AG20443 (cell line): ENCODE results near the gene DNLZ.
"Not testable (repeated sequence)": the region's sequence is repeated elsewhere in the genome, so short reads cannot be mapped to it uniquely, and the experiment has no call there.

Source experiments
- DNase-seq: peaks from one replicate; pipeline ENCODE4 v3.0.0; 2012; ENCODE audit warnings: low spot score, mixed read lengths

DNLZ gene

DNA sequence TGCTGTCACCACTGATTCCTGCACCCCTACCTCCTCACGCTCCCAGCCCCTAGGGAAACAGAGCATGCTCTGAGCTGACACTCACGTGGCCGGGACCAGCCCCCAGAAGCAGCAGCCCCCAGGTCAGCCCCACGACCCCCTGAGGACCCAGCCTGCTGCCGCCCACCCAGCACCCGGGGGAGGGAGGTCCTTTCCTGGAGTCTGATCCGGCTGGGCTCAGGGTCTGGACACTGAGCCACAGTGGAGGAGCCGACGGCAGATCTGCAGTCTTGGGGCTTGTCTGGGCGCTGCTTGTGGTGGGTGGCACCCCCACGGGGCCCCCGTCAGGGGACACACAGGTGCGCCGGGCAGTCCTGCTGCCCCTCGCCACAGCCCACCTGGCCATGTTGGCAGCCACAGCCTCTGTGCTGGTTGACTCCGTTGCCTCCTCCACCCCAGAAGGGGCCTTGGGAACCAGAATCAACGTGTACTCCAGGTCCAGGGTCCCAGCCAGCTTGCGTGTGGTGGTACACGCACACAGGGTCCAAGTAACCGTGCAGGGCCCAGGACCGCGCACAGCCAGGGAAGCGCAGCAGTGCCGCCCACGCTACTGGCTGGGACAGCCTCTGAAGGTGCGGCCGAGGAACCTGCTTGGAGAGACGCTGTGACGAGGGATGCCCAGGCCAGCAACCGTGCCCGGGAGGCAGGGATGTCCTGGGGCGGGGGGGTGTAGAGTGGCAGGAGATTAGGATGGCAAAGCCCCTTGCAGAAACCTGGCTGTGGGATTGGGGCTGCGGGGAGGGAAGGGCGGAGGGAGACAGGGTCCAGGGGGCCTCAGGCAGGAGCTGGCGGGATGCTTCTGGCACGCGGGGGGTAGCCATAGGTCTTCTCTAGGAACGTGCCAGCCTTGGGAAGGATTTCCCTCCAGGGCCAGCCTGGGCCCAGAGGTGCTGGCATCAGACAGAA, 3.5 kb downstream of the DNLZ start:
- no peak for DNase-seq

DNA sequence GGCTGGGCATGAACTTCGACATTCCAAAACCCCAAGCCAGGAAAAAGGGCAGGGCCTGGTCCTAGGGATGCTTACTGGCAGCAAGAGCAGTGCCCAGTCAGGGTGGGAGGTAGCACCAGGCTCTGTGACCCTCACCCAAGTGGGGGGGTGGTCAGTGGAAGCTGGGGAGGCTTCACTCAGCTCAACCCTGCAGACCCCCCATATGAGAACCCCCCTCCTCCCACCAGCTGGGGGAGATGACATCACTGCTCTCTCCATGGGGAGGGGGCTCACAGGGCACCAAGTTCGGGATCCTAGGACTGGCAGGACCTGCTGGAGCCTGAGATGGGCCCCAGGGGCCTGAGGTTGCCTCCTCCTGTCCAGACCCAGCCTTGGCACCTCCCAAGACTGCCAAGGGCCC, 4.7 kb downstream of the DNLZ start:
- no peak for DNase-seq

DNA sequence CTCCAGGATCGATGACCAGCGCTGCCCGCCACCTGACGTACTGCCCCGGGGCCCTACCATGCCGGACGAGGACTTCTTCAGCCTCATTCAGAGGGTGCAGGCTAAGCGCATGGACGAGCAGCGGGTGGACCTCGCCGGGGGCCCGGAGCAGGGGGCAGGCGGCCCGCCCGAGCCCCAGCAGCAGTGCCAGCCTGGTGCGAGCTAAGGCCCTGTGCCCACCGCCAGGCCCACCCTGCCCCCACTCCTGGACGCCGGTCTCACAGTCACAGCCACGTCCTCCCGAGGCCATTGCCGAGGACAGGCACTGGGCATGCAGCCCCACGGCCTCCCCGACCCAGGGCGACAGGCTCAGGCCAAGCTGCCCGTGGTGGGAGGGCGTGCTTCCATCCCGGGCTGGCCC, 5.5 kb downstream of the DNLZ start:
- DNase-seq, result no peak

DNA sequence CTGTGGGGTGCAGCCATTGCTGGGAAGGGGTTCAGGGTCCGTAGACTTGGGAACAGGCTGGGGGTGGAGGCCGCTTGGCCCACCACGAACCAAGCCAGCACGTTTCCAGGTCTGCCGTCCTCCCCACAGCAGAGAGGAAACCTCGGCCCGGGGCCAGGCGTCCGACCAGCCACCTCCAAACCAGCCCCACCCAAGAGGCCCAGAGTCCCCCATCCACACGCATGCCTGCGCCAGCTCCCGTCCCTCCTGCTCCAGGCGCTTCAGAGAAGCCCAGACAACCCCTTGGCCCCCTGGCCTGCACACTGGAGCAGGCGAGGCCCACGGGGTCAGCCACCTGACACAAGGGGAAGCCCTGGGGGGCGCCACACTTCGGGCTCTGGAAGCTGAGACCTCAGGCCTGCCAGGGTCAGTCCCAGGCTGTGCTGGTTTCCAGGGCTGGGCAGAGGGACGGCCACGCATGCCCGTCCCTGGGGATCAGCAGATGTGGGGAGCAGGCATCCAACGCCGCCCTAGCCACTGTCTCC, 6.3 kb downstream of the DNLZ start:
- no peak for DNase-seq

GRCh38 chr9:136355616-136356557, 7.7 kb downstream of the DNLZ start:
- DNase-seq, result no peak

DNA sequence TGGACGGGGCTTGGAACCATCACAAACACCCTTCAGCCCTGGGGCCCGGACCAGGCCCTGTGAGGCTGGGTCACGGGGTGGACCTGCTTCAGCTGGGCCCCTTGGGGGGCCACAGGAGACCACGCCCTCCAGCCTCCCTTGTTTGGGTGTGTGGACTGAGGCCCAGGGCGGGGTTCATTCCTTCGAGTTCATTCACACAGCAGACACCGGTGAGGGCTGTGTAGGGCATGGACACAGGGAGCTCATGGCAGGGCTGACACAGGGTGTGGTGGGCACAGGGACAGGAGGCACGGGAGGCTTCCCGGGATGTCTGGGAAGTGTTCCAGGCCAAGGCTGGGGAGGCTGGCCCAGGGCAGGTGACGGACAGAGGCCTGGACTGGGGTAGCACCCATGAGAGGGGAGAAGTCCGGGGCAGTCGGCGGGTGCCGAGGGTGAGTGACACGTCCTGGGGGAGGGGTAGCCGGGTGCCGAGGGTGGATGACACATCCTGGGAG, 8.9 kb downstream of the DNLZ start:
- peak; percentile 64 for DNase-seq

- no peak for DNase-seq
Measured at GRCh38 chr9:136353757-136354488, 9.6 kb downstream of the DNLZ start.

DNA sequence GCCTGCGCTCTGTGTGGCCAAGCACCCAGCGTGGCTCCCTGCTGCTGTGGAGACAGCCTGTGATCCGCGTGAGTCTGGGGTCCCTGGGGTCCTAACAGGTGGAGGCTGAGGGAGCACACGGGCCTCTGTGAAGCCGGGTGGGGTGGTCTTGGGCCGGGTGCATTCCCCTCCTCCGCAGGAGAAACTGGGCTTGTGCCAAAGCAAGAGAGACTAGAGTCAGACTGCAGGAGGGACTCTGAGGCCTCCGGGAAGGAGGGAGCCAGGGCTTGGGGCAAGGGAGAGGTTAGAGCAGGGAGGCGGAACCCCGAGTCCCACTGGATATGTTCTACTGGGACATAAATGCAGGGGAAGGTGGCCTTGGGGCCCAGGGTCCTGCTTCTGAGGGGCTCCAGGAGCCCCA, 10.5 kb downstream of the DNLZ start:
- no peak for DNase-seq

GRCh38 chr9:136352682-136353081, 10.9 kb downstream of the DNLZ start:
- no peak for DNase-seq

GRCh38 chr9:136351868-136352267, 11.7 kb downstream of the DNLZ start:
- not testable (repeated sequence) for DNase-seq

- no peak for DNase-seq
Measured at GRCh38 chr9:136351252-136351800, 12.2 kb downstream of the DNLZ start.

DNA sequence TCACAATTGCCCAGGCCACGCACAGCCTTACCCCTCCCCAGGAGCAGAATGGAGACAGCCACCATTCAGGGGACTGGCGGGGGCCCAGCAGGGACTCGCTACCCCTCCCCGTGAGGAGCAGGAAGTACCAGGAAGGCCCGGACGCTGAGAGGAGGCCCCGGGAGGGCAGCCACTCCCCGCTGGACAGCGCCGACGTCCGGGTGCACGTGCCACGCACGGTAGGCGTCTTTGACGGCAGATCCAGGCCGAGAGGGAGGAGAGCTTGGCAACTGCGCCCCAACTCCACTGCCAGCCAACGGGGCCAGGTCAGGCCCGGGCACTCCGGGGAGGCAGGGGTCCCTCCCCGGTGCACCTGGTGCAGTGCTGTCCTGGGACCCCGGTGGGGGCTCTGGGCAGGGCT, 14.0 kb downstream of the DNLZ start:
- DNase-seq, result no peak

DNA sequence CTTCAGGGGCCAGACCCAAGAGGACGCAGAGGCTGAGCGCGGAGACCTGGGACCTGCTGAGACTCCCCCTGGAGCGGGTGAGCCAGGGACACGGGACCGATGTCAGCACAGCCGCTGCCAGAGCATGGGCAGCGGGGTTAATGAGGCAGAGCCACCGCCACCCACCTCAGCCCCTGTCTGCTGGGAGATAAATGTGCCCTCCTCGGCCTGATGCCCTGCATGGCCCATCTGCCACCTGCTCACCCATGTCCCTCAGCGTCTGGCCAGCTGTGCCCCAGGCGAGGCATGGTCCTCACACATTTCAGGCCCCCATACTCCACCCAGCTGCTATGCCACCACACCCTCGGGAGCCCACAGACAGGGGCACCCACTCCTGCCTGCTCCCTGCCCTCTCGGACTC, 14.9 kb downstream of the DNLZ start:
- DNase-seq, result no peak

DNA sequence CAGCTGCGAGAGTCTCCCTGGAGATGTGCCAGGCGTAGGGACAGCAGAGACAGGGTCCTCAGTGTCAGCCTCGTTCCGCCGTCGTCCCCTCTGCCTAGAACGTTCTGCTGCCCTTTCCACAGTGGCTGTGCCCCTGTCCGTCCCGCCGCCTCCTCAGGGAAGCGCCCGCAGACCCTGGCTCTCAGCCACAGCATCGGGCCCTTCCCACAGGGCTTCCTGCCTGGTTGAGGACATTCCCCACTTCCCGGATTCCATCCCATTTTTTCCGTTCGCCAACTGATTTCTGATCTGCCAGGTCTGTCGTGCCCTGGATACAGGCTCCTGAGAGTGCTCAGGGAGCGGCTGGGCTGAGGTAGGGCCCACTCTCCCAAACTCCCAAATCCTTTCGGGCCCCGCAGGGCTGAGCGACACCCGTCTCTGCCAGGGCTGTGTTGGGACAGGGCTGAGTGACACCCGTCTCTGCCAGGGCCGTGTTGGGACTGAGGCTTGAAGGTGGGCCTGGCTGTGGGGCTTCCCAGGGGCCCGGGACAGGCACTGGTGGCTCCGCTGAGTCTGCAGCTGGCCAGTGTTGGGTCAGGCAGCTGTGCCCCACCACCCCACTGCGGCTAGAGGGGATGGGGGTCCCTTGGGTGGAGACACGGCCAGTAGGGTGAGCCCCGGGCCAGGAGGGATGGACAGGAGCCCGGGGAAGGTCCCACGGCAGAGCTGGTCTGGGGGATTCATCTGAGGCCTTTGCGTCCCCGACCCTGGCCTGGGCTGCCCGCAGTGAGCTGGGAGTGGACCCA, 15.9 kb downstream of the DNLZ start:
- peak; percentile 34 for DNase-seq

DNA sequence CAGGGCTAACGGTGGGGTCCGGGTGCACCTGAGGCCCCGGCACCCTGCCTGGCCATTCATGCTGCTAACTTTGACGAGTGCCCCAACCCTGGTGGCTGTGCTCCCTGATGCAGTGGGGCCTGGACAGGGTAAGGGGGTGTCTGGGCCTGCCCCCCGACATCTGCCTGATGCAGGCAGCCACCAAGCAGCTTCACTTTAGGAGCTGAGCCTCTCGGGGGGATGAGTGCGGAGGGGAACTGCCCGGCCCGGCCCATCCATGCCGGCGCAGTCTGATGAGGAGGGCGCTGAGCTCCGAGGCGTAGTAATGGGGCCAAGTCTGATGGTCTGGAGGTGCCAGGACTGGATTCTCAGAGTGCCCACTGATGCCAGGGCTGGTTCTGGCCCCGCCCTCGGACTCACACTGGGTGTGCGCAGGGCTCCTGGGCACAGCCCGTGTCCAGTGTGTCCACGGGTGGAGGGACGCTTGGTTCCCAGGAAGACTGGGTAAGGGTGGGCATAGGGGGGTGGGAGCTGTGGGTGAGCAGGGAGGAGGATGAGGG, 16.5 kb downstream of the DNLZ start:
- no peak for DNase-seq

GRCh38 chr9:136346157-136346481, 17.4 kb downstream of the DNLZ start:
- DNase-seq, result no peak

- DNase-seq, result peak; percentile 81
Measured at GRCh38 chr9:136345281-136346156, 18.0 kb downstream of the DNLZ start.

- DNase-seq, result no peak
Measured at GRCh38 chr9:136344544-136345280, 18.8 kb downstream of the DNLZ start.

GRCh38 chr9:136343884-136344269, 19.7 kb downstream of the DNLZ start:
- DNase-seq, result no peak
